HUES6 (cell line): ENCODE results near the gene NRN1.

Experiments
- H3K27ac ChIP-seq: 2 replicates; pipeline ENCODE4 v1.7.0; 2013; ENCODE audit warnings: low read depth, mild to moderate bottlenecking, low read length, inconsistent platforms
- H3K27me3 ChIP-seq: 2 replicates; pipeline ENCODE4 v1.6.1; 2013; ENCODE audit warnings: low read length; ENCODE audit not compliant: control insufficient read depth, insufficient read depth
- H3K36me3 ChIP-seq: 2 replicates; pipeline ENCODE4 v1.6.1; 2013; ENCODE audit warnings: low read length; ENCODE audit not compliant: control insufficient read depth, insufficient read depth
- H3K4me1 ChIP-seq: 2 replicates; pipeline ENCODE4 v1.6.1; 2013; ENCODE audit warnings: low read length; ENCODE audit not compliant: control insufficient read depth, insufficient read depth
- H3K4me3 ChIP-seq: 2 replicates; pipeline ENCODE4 v1.5.1; 2013; ENCODE audit warnings: low read depth, low read length
- H3K9ac ChIP-seq: one replicate; pipeline ENCODE4 v1.6.1; 2013; ENCODE audit warnings: mild to moderate bottlenecking, low read length
- H3K9me3 ChIP-seq: 2 replicates; pipeline ENCODE4 v1.6.1; 2013; ENCODE audit warnings: low read depth, low read length; ENCODE audit not compliant: control insufficient read depth, insufficient read depth

The NRN1 gene

DNA sequence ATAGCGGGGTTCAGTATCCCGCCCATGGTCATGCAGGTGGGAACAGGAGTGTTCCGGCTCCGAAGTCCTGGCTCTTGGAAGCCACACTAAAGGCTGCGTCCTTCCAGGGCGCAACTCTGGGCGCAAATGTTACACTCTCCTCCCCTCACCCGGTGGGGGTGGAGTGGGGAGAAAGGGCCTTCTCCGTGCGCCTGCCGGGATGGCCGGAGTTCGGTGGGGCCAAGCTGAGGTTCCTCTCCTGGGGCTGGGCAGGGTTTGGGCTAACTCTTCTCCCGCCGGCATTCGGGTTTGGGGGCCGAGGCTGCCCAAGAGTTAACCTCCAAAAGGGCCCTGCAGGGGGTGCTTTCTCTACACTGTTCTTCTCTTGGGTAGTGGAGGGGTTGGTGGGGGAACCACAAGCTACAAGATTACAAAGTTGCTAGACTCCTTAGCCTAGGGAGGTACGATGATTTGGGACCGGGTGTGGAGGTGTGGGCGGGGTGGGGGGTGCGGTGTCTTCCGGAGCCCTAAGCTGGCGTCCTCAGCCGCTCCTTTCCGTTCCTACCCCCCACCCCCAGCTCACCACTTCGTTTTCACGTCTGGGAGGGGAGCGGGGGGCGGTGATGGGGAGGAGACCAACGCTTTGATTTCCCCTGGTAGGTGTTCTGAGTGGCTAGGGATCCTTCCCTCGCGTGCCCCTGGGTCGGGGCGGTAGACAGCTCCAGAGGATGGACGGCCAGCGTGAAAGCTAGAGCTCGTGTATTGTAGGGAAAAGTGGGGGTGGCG is 12.3 kb downstream of the NRN1 start:
- Histone ChIP-seq H3K36me3 (no peaks in the 10 kb centered on the region), H3K4me1 (peaks cover 40% of the 10 kb centered on the region), H3K9me3 (no peaks in the 10 kb centered on the region), H3K4me3 (peak overlapping the region; percentile 50), H3K27ac (no peak overlapping the region), H3K9ac (no peak overlapping the region), H3K27me3 (peaks cover 93% of the 10 kb centered on the region)

DNA sequence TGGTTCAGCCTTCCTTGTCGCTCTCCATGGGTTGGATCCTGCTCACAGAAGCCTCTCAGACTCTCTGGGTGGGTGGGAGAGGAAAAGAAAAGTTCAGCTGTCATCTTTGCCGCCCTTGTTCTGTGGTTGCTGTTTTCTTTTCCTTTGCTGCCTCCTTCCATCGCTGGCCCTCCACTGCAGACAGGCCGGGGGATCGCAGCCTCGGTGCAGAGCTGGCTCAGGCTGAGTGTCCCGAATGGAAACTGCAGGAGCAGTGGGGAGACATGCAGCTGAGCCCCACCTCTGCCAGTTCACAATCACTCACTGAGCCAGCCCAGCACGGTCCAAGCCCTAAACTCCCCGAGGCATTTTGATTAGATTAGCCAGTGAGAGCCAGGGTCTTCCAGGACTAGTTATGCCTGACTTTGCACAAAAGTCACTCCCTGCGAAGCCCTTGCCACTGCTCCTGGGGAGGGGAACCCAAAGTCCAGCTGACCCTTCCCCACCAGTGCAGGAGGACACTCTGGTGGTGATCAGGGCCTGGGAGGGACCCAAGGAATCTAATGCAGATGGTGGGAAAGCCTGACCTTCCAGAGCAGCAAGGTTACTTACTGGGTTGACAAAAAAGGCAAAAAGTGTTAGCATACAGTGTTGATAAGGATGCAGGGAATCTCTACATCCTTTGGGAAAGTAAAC is 14.0 kb downstream of the NRN1 start:
- no peak overlapping the region for H3K27ac ChIP-seq
- no peaks in the 10 kb centered on the region for H3K9me3 ChIP-seq
- H3K4me3 ChIP-seq: peak overlapping the region; percentile 21
- peaks cover 32% of the 10 kb centered on the region for H3K4me1 ChIP-seq
- no peaks in the 10 kb centered on the region for H3K36me3 ChIP-seq
- peaks cover 90% of the 10 kb centered on the region for H3K27me3 ChIP-seq
- no peak overlapping the region for H3K9ac ChIP-seq

DNA sequence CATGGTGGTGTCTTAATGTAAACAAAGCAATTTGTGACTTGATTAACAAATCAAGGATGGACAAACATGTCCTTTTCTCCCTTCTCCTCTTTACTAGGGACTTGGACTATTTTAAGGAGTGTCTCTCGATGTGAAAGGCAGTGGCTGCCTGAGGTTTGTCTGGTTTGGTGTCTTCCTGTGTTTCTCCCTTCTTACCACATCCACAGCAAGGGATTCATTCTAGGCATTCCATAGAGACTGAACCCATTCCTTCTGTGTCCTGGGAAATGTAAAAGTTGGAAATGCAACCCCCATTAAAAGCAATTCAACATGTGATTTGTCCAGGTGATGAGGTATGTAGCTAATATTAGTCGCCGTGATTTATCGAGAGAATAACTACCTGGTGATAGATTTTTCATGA is 15.9 kb downstream of the NRN1 start:
- Histone ChIP-seq H3K4me3 (no peak overlapping the region), H3K4me1 (peaks cover 30% of the 10 kb centered on the region), H3K9ac (no peak overlapping the region), H3K9me3 (no peaks in the 10 kb centered on the region), H3K27me3 (peaks cover 78% of the 10 kb centered on the region), H3K36me3 (no peaks in the 10 kb centered on the region), H3K27ac (no peak overlapping the region)

DNA sequence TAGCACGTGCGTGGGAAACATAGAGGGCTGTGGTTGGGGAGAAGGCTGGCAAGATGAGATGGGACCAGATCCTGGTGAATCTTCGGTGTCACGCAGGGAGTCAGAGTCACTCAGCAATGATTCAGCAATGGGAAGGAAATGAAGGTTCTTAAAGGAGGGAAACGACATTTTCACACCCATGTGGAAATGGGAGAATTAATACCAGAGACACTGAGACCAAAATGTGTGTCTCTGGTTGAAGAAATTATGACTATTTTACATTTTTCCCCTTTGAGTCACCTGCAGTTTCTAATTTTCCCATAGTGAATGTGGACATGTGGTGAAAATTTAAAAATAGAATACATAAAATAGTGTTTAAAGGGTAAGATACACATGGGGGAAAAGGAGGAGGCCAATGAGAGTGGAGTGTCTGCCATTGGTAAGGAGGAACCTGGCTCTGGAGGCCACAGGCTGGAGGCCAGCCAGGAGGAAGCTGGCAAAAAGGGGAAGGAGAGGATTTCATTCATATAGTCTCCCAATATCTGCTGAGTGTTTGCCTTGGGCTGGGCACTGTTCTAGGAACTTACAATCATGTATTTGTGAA is 17.5 kb downstream of the NRN1 start:
- no peak overlapping the region for H3K27ac ChIP-seq
- no peak overlapping the region for H3K9ac ChIP-seq
- H3K9me3 ChIP-seq: no peaks in the 10 kb centered on the region
- H3K4me1 ChIP-seq: peaks cover 19% of the 10 kb centered on the region
- H3K36me3 ChIP-seq: no peaks in the 10 kb centered on the region
- no peak overlapping the region for H3K4me3 ChIP-seq
- peaks cover 63% of the 10 kb centered on the region for H3K27me3 ChIP-seq

DNA sequence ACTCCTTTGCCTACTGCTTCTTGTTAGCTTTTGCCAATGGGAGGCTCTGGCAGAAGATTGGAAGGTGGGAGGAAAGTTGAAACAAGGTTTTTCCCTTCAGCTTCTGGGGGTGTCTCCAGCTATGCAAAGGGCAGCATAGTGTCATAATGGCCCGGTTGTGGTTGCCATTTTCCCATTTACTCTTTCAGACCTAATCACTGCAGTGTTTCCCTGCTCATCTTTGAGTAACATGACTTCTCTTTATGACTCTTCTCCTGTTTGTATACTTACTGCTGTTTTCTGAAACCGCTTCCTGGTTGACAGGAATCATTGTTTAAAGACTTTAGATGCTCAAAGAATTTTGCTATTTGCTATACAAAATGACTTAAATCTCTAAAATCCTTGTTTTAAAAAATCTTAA is 19.9 kb downstream of the NRN1 start:
- Histone ChIP-seq H3K27ac (no peak overlapping the region), H3K36me3 (no peaks in the 10 kb centered on the region), H3K9ac (no peak overlapping the region), H3K4me1 (no peaks in the 10 kb centered on the region), H3K9me3 (no peaks in the 10 kb centered on the region), H3K4me3 (no peak overlapping the region), H3K27me3 (peaks cover 42% of the 10 kb centered on the region)

DNA sequence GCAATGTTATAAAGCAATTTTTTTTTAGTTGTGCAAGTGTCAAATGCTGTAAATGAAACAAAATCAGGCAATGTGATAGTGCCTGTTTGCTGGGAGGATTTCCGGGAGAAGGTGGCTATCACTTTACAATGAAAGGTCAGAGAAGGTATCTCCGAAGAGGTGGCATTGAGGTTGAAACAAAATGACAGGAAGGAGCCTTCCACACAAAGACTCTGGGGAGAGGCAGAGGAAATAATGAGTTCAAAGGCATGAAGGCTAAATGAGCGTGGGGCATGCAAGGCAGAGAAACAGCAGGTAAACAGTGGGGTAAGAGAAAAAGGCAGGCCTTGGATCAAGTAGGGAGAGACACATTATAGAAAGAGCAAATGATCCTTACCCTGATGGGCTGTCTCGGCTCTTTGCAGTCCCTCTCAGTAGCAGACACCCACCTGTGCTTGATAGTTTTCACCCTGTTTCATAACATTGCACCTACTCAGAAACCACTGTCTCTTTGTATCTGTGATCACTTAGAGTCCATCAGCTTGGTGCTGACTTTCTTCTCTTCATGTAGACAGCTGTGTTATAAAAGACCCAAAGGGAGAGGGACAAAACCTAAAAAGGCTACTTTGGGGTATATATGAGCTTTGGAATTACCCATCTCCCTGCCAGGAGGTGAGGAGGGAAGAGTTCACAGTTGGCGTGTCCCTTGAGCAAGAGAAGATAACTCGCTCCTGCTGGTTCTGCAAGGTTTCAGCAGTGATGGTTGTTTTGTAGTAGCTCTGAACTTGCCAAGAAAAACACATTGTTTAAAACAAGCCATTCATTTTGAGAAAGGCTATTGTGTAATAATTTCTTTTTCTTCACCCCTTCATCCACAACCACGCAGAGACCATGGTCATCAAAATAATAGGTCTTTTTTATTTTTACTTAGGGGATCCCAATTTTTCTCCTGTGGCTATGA is 22.3 kb downstream of the NRN1 start:
- peaks cover 23% of the 10 kb centered on the region for H3K27me3 ChIP-seq
- no peaks in the 10 kb centered on the region for H3K9me3 ChIP-seq
- H3K36me3 ChIP-seq: no peaks in the 10 kb centered on the region
- H3K4me3 ChIP-seq: no peak overlapping the region
- no peak overlapping the region for H3K27ac ChIP-seq
- no peaks in the 10 kb centered on the region for H3K4me1 ChIP-seq
- H3K9ac ChIP-seq: no peak overlapping the region

DNA sequence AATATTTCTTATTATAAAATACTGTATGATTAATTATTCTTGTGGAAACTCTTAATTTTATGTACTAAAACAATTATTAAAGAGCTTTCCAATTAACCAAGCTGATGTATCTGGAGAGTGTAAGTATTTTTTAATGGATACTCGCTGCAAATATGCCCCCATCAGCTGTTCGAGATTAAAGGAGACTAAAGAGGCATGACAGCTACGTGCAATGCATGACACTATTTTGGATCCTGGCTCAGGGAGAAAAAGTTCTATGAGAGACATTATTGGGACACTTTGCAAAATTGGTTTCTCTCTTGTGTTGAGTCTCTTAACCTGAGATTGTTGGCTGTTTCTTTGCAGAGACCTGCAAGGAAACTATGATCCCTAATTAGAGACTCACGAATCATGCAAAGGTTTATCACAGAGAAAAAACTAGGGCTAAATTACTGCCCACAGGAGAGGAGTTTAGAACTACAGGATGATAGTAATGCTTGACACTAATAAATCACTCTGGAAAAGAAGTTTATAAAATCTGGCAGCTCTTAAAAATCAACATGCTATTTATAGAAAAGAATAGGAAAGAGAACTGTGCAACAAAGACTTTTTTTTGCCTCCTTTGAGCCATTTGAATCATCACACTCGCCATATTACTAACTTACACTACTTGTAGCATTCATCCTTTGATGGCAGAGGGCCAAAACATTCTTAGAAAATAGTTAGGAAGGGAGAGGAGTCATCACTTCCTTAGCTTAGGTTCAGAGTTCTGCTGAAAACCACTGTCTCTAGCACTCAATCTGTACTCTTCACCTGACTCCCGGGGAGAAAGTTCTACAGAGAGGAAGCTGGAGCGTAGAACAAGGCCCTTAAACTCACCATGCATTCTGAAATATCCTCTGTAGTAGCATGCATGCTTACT is 25.3 kb downstream of the NRN1 start:
- H3K27me3 ChIP-seq: peaks cover 9% of the 10 kb centered on the region; the same call in 1 of the 2 replicates
- H3K36me3 ChIP-seq: no peaks in the 10 kb centered on the region
- H3K9me3 ChIP-seq: no peaks in the 10 kb centered on the region
- no peak overlapping the region for H3K9ac ChIP-seq
- H3K27ac ChIP-seq: no peak overlapping the region
- no peaks in the 10 kb centered on the region for H3K4me1 ChIP-seq
- no peak overlapping the region for H3K4me3 ChIP-seq

DNA sequence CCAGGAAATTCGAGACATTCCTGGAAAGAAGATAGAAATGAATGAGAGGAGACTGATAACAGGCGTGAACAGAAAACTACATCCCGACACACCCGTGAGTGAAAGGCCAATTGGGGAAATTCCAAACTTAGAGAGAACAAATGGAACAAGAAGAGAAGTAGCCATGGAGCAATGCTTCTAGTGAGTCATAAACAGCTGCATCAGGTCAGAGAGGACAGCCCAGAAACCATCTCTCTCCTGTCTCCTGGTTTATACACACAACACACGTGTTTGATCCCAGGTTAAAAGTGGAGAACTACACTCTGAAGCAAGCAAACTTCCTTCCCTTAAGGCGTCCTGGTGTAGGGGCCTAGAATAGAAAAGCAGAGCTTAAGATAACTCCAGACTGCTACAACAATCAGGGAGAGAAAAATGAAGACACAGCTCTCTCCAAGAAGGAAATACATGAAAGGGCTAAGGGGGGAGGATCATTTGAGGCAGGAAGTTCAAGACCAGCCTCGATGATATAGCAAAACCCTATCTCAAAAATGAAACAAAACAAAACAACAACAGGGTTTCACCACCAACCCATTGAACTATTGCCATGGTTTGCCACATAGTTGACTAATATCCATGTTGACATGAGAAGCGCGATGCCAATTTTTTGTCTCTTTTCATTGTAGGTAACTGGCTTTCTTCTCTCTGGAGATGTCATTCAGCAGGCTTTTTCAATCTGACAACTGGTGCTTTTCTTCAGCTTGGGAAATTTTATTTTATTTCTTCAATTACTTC is 26.9 kb downstream of the NRN1 start:
- Histone ChIP-seq H3K27ac (no peak overlapping the region), H3K4me1 (no peaks in the 10 kb centered on the region), H3K9me3 (no peaks in the 10 kb centered on the region), H3K27me3 (peaks cover 3% of the 10 kb centered on the region; the same call in 1 of the 2 replicates), H3K36me3 (no peaks in the 10 kb centered on the region), H3K9ac (no peak overlapping the region), H3K4me3 (no peak overlapping the region)

DNA sequence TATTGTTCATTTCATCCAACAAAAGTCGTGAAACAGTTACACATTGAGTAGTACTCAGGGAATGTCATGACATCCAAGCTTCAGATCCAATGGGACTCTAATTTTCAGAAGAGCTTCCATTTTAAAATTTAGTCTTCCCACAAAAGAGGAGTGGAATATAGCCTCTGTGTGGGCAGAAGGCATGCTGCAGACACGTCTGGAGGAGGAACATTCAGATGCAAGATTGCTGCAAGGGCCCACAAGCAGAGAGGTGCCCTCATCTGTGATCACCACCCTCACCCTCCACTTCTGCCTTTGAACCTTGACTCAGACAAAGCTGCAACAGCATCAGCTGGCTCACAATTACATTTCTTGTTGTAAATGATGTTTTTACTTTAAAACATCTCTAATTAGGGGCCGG is 29.9 kb downstream of the NRN1 start:
- Histone ChIP-seq H3K27me3 (no peaks in the 10 kb centered on the region), H3K4me1 (no peaks in the 10 kb centered on the region), H3K9me3 (no peaks in the 10 kb centered on the region), H3K36me3 (no peaks in the 10 kb centered on the region), H3K27ac (no peak overlapping the region), H3K9ac (no peak overlapping the region), H3K4me3 (no peak overlapping the region)
